ENCODE data around the gene MAPK8IP1.

MAPK8IP1 gene

GRCh38 chr11:45947885-45948284 is 62.4 kb downstream of the MAPK8IP1 start:
- no peak for DNase-seq

- no peak for DNase-seq
These were observed 62.9 kb downstream of the MAPK8IP1 start for GRCh38 chr11:45948356-45948755.

- DNase-seq = no peak
These were observed 64.5 kb downstream of the MAPK8IP1 start for GRCh38 chr11:45949992-45950407.

Data from T-helper 1 cell (primary cell).